ENCODE measurements around the gene HBQ1. TPM values are rescaled to one million over a fixed set of nuclear protein-coding genes. Genes with fewer than 3 reads are reported as not detected.
A peak's percentile ranks its signal among the peaks of the same experiment; 100 is the strongest.

Gene HBQ1
- total and polyA plus RNA-seq, 2 of the 4 experiments (the other 2 are of a cell fraction) = 0.92 TPM; not detected in 1

- DNase-seq (no peak), ATAC-seq (ENCODE audit: low read depth) (peak; percentile 28)
- peak overlapping the region; percentile 96 for H3K27ac ChIP-seq (ENCODE audit: insufficient read depth, low read length)
These were observed 42.2 kb upstream of the HBQ1 start for GRCh38 chr16:138049-138417.

More at GRCh38 chr16:138049-138417, 42.2 kb upstream of the HBQ1 start:
- Histone ChIP-seq H2BK120ac (ENCODE audit: low read depth, low read length) (no peak overlapping the region), H4K91ac (ENCODE audit: insufficient read depth, low read depth, low read length) (peak overlapping the region; percentile 32; the same call in 1 of the 2 replicates), H3K4ac (ENCODE audit: low read depth, low read length) (peak overlapping the region; percentile 78), H3K79me1 (ENCODE audit: low read depth in 1 of 2, low read length in 2 of 2) (peaks cover 13 to 34% of the 10 kb centered on the region in 2 experiments), H3K18ac (ENCODE audit: low read depth, low read length) (no peak overlapping the region; the same call in 1 of the 2 replicates), H4K20me1 (ENCODE audit: insufficient read depth, low read length) (no peaks in the 10 kb centered on the region; the same call in 1 of the 2 replicates), H3K23ac (ENCODE audit: low read depth, low read length) (0 out of 2 replicates have a peak overlapping the region, but pooled peaks have one; percentile 71), H3K9me3 (ENCODE audit: control insufficient read depth, insufficient read depth, low read length) (no peaks in the 10 kb centered on the region), H2BK5ac (ENCODE audit: low read depth, low read length, poor library complexity, severe bottlenecking) (peak overlapping the region; percentile 46), H3K4me1 (ENCODE audit: control insufficient read depth, insufficient read depth, low read length) (peaks cover 4% of the 10 kb centered on the region; the same call in 1 of the 2 replicates), H3K27me3 (ENCODE audit: control insufficient read depth, insufficient read depth, low read length) (no peaks in the 10 kb centered on the region), H2BK15ac (ENCODE audit: low read depth, low read length) (no peak overlapping the region), H3K14ac (replicated peaks; ENCODE audit: low read depth, low read length) (peak overlapping the region; percentile 87; the same call in 1 of the 2 replicates), H2AK5ac (ENCODE audit: low read depth, low read length) (peak overlapping the region; percentile 81; the same call in 1 of the 2 replicates), H2AFZ (replicated peaks; ENCODE audit: low read length, poor library complexity) (peak overlapping the region; percentile 94), H4K8ac (ENCODE audit: low read depth in 2 of 2, low read length in 2 of 2) (peak overlapping the region; percentile 95 to 96), H2BK20ac (ENCODE audit: low read depth, low read length) (no peak overlapping the region), H3K9me1 (ENCODE audit: insufficient read depth, low read length) (peaks cover 4% of the 10 kb centered on the region; the same call in 1 of the 2 replicates), H4K5ac (ENCODE audit: low read depth, low read length) (peak overlapping the region; percentile 49), H3K9ac (ENCODE audit: low read depth, low read length) (peak overlapping the region; percentile 95), H3K36me3 (ENCODE audit: control insufficient read depth, insufficient read depth, low read length) (no peaks in the 10 kb centered on the region), H2AK9ac (replicated peaks; ENCODE audit: low read depth, low read length, poor library complexity) (peak overlapping the region; percentile 92), H3K56ac (ENCODE audit: extremely low read depth, insufficient read depth, low read length) (peak overlapping the region; percentile 52; the same call in 1 of the 2 replicates), H3K4me3 (ENCODE audit: insufficient read depth, low read depth, low read length) (peak overlapping the region; percentile 88), H3K4me2 (ENCODE audit: low read depth, low read length) (peak overlapping the region; percentile 71)
- in situ Hi-C loops (cut with MboI; ENCODE audit: low sequenced_read_pairs) = no loop called here
- TF ChIP-seq MAZ (IDR thresholded peaks at IDR 0.05; ENCODE audit: borderline replicate concordance, low read depth, low read length) = peak; percentile 27; the same call in 1 of the 2 replicates
- no peak for TF ChIP-seq CHD1 (IDR thresholded peaks at IDR 0.05; ENCODE audit: low read depth, low read length)
- TF ChIP-seq RCOR1 (IDR thresholded peaks at IDR 0.05; ENCODE audit: insufficient replicate concordance, low read length) = no peak
- no peak for TF ChIP-seq POLR2A (IDR thresholded peaks at IDR 0.05; ENCODE audit: low read depth, low read length)
- TF ChIP-seq, protein P1, sequence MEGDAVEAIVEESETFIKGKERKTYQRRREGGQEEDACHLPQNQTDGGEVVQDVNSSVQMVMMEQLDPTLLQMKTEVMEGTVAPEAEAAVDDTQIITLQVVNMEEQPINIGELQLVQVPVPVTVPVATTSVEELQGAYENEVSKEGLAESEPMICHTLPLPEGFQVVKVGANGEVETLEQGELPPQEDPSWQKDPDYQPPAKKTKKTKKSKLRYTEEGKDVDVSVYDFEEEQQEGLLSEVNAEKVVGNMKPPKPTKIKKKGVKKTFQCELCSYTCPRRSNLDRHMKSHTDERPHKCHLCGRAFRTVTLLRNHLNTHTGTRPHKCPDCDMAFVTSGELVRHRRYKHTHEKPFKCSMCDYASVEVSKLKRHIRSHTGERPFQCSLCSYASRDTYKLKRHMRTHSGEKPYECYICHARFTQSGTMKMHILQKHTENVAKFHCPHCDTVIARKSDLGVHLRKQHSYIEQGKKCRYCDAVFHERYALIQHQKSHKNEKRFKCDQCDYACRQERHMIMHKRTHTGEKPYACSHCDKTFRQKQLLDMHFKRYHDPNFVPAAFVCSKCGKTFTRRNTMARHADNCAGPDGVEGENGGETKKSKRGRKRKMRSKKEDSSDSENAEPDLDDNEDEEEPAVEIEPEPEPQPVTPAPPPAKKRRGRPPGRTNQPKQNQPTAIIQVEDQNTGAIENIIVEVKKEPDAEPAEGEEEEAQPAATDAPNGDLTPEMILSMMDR (conservative IDR thresholded peaks at IDR 0.05; ENCODE audit: low read depth, low read length) = no peak
- no peak for TF ChIP-seq CEBPB (IDR thresholded peaks at IDR 0.05; ENCODE audit: low read depth, low read length)
- TF ChIP-seq BHLHE40 (IDR thresholded peaks at IDR 0.05; ENCODE audit: low read depth, low read length) = no peak
- TF ChIP-seq ELK1 (IDR thresholded peaks at IDR 0.05; ENCODE audit: borderline replicate concordance, low read depth, low read length) = no peak
- TF ChIP-seq MXI1 (IDR thresholded peaks at IDR 0.05; ENCODE audit: borderline replicate concordance, low read depth, low read length) = no peak
- POLR2A ChIA-PET (ENCODE audit: unreplicated experiment) = no interaction called here
- 8% methylated on average over 12 of the region's 30 CpGs; no CpG with 5 or more reads in 1 of the 2 experiments for WGBS, 2 experiments (ENCODE audit: extremely low coverage in 2 of 2, insufficient read length in 1 of 2)
- intact Hi-C loops (cut with micrococcal nuclease) = loop anchor here (5.0 kb wide), 1 partner anchor 44 kb away; the partner anchor contains the start of gene HBQ1
- CTCF ChIA-PET = interaction anchor here (0.6 kb wide), 1 partner anchor 13 kb away, joined by 6 read pairs; no protein-coding TSS in a partner anchor
- dilution Hi-C loops (cut with HindIII; ENCODE audit: low sequenced_read_pairs, unreplicated experiment) = no loop called here
- BruUV-seq (replicated peaks) = no TSS peak

Data from IMR-90 (cell line).